ENCODE data around the gene CABCOCO1.

CABCOCO1 gene

DNA sequence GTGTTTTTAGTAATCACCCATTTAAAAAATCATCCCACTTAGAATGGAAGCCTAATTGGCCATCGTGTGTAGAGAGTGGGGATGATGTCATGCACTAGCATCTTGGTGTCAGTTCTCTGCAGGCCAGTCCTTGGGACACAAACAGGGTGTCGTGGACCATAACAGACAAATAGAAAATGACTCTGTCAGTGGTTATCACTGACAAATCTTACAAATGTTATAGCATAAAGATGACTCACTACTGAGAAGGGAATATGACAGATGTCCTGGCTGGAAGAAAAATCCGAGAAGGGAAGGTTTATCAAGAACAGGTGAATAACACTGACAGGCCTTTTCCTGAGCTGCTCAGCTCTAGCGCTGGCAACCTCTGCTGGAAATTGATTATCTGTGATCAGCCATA is 10.6 kb downstream of the CABCOCO1 start:
- TF ChIP-seq TEAD4 (IDR thresholded peaks at IDR 0.05), result no peak
- TF ChIP-seq, protein P1, sequence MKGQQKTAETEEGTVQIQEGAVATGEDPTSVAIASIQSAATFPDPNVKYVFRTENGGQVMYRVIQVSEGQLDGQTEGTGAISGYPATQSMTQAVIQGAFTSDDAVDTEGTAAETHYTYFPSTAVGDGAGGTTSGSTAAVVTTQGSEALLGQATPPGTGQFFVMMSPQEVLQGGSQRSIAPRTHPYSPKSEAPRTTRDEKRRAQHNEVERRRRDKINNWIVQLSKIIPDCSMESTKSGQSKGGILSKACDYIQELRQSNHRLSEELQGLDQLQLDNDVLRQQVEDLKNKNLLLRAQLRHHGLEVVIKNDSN (IDR thresholded peaks at IDR 0.05), result no peak

DNA sequence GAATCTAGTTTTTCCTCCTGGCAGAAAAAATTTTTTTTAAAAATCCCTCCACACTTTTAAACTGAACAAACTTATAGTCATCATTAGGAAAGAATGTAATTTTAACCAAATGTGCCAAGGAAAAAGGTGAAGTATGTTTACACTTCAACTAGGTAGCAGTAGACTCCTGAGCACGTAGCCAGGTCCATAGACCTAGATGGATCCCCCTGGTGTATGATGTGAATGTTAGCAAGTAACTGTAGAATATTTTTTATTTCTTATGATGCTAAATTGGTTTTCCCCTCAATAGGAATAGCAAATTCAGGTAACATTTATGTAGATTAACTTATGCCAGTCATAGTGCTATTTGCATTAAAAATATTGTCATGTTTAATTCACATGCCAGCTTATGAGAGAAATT is 19.6 kb downstream of the CABCOCO1 start:
- no peak for TF ChIP-seq YY1 (IDR thresholded peaks at IDR 0.05; ENCODE audit: low read depth)
- TF ChIP-seq FOXM1 (IDR thresholded peaks at IDR 0.05; ENCODE audit: borderline replicate concordance, low read depth), result no peak
- no peak for TF ChIP-seq EGR1 (IDR thresholded peaks at IDR 0.05)
- TF ChIP-seq, protein P1 (IDR thresholded peaks at IDR 0.05), result no peak
- TF ChIP-seq TAF1 (IDR thresholded peaks at IDR 0.05; ENCODE audit: low read depth), result no peak
- no peak for TF ChIP-seq EP300 (IDR thresholded peaks at IDR 0.05; ENCODE audit: borderline replicate concordance)
- TF ChIP-seq CEBPB (IDR thresholded peaks at IDR 0.05), result no peak
- no peak for TF ChIP-seq REST (IDR thresholded peaks at IDR 0.05; ENCODE audit: low read depth)
- no peak for TF ChIP-seq MAX (IDR thresholded peaks at IDR 0.05)
- TF ChIP-seq CREB1 (IDR thresholded peaks at IDR 0.05; ENCODE audit: low read depth), result no peak
- no peak for TF ChIP-seq TEAD4 (IDR thresholded peaks at IDR 0.05)
- TF ChIP-seq ZBTB7A (IDR thresholded peaks at IDR 0.05; ENCODE audit: low read depth), result no peak

GRCh38 chr10:61683319-61683718 is 20.6 kb downstream of the CABCOCO1 start:
- TF ChIP-seq NFIC (IDR thresholded peaks at IDR 0.05) (no peak), MAX (IDR thresholded peaks at IDR 0.05) (no peak), CEBPB (IDR thresholded peaks at IDR 0.05) (0 out of 2 replicates have a peak, but pooled peaks have one; percentile 12)

- TF ChIP-seq EP300 (IDR thresholded peaks at IDR 0.05; ENCODE audit: borderline replicate concordance) (no peak), ZBTB7A (IDR thresholded peaks at IDR 0.05; ENCODE audit: low read depth) (no peak), TEAD4 (IDR thresholded peaks at IDR 0.05) (no peak), MAX (IDR thresholded peaks at IDR 0.05) (no peak), FOXM1 (IDR thresholded peaks at IDR 0.05; ENCODE audit: borderline replicate concordance, low read depth) (no peak), YY1 (IDR thresholded peaks at IDR 0.05; ENCODE audit: low read depth) (no peak), TAF1 (IDR thresholded peaks at IDR 0.05; ENCODE audit: low read depth) (no peak)
- TF ChIP-seq, protein P1 (IDR thresholded peaks at IDR 0.05), result no peak
Observed at GRCh38 chr10:61684894-61685507, 22.3 kb downstream of the CABCOCO1 start.

GRCh38 chr10:61688551-61689308 is 26.0 kb downstream of the CABCOCO1 start:
- TF ChIP-seq, protein P1 (IDR thresholded peaks at IDR 0.05), result no peak
- TF ChIP-seq CEBPB (IDR thresholded peaks at IDR 0.05), result no peak
- TF ChIP-seq ZBTB7A (IDR thresholded peaks at IDR 0.05; ENCODE audit: low read depth), result no peak
- TF ChIP-seq TCF12 (IDR thresholded peaks at IDR 0.05; ENCODE audit: low read depth), result no peak
- TF ChIP-seq REST (IDR thresholded peaks at IDR 0.05; ENCODE audit: low read depth), result no peak
- TF ChIP-seq CREB1 (IDR thresholded peaks at IDR 0.05; ENCODE audit: low read depth), result no peak
- TF ChIP-seq TAF1 (IDR thresholded peaks at IDR 0.05; ENCODE audit: low read depth), result no peak
- no peak for TF ChIP-seq YY1 (IDR thresholded peaks at IDR 0.05; ENCODE audit: low read depth)
- TF ChIP-seq EP300 (IDR thresholded peaks at IDR 0.05; ENCODE audit: borderline replicate concordance), result no peak
- TF ChIP-seq TEAD4 (IDR thresholded peaks at IDR 0.05), result no peak
- TF ChIP-seq NFIC (IDR thresholded peaks at IDR 0.05), result no peak
- TF ChIP-seq FOXM1 (IDR thresholded peaks at IDR 0.05; ENCODE audit: borderline replicate concordance, low read depth), result no peak
- TF ChIP-seq RAD21 (IDR thresholded peaks at IDR 0.05; ENCODE audit: low read depth), result no peak
- no peak for TF ChIP-seq MAX (IDR thresholded peaks at IDR 0.05)
- TF ChIP-seq EGR1 (IDR thresholded peaks at IDR 0.05), result no peak
